CD4-positive, alpha-beta T cell treated with Interleukin-2 at 100 ng/mL for 4 hours (primary cell): ENCODE results near the gene UNC5A.

ENCODE experiments used
- DNase-seq: peaks from one replicate; pipeline ENCODE4 v3.0.0-alpha.2; 2020; ENCODE audit warnings: low spot score

UNC5A gene

DNA sequence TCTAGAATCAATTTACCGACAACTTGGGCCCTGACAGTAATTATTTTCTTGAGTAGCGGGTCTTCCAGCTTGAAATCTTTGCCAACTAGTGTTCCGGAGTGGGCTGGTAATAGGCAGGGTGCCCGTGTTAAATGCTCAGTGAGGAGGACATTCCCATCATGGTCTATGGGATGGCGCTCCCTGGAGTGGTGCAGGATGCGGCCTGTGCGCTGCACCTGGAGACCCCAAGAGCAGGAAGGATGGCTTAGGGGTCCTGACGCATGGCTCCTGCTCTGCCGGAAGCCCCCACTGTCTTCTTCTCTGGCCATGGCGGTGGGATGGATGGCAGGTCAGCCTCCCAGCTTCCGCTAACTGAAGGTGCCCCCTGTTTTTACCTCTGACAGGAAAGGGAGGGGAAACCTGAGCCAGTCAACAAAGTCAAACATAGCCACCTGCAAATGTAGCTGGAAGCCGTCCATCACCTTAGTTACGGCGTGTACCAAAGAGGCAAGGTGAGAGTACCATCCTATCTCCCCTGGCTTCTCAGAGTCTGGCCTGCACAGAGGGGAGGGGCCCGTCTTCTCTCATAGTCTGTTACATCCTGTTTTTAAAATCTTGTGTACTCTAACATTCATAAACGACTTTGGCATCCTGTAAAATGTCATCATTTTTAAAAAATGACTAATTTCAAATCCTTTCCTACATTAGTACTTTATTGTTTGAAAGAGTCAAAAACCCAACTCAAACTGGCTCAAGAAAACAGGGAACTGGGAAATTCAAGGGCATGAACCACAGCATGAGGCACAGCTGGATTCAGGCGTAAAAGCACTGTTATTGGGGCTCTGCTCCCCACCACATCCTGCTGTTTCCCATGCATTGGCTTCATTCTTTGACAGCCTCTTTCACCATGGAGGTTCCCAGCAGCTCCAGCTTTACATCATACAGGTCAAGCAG, 28.5 kb upstream of the UNC5A start:
- no peak for DNase-seq

- no peak for DNase-seq
Measured at GRCh38 chr5:176784218-176785165, 25.9 kb upstream of the UNC5A start.

DNA sequence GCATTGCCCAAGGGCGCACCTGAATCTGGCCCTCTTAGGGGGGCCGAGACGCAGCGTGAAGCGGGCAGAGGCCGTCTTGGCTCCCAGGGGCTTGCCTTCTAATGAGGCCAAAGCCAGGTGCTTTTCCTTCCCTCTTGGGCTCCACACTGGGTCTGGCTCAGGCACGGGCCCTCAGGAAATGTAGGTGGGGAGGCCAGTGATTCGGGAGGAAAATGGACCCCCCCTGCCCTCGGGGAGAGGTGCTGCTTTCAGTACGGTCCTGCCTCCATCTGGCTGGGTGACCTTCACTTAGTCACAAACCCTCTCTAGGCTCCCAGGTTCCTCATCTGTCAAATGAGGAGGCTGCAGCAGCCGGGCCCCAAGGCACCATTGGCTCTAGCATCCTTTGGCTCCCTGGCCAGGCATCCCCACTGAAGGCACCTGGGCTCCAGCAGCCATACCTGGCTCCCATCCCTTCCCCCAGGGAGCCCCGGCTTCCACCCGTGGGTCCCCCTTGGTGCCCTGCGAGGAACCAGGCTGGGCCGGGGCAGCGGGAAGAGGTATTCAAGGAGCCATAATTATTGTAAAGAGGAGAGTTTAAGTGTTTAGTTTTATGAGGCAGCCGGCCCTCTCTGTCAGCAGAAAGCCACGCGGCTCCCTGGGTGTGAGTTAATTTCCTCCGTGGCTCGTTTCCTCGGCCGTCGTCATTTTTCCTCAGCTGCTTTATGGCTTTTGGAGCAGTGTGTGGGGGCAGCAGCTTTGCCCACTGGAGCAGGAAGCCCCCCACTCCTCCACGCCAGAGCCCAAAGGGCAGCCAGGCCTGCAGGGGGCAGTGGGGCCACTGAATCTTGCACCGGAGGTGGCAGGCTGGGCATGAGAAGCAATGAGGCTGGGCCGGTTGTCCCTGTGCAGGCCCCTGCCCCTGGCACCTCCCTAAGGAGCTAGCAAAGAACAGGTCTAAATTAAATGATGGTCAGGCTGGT, 24.9 kb upstream of the UNC5A start:
- no peak for DNase-seq

GRCh38 chr5:176787676-176788075, 22.7 kb upstream of the UNC5A start:
- DNase-seq, result no peak

DNA sequence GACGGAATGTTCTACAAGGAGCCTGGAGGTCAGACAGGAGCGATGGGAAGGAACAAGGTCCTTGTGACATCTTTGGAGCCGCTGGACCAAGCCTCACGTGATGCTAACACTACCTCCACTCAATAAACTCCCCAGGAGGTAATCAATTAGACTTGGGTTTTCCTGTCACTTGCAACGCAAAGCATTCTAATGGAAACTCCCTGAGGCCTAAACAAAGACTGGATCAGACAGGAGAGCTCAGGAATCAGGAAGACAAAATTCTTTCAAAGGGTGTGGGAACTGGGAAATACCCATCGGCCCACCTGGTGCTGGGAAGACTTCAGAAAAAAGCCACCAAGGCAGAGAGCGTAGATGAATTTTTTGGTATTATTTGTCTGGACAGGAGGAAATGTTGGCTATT, 22.3 kb upstream of the UNC5A start:
- no peak for DNase-seq

DNA sequence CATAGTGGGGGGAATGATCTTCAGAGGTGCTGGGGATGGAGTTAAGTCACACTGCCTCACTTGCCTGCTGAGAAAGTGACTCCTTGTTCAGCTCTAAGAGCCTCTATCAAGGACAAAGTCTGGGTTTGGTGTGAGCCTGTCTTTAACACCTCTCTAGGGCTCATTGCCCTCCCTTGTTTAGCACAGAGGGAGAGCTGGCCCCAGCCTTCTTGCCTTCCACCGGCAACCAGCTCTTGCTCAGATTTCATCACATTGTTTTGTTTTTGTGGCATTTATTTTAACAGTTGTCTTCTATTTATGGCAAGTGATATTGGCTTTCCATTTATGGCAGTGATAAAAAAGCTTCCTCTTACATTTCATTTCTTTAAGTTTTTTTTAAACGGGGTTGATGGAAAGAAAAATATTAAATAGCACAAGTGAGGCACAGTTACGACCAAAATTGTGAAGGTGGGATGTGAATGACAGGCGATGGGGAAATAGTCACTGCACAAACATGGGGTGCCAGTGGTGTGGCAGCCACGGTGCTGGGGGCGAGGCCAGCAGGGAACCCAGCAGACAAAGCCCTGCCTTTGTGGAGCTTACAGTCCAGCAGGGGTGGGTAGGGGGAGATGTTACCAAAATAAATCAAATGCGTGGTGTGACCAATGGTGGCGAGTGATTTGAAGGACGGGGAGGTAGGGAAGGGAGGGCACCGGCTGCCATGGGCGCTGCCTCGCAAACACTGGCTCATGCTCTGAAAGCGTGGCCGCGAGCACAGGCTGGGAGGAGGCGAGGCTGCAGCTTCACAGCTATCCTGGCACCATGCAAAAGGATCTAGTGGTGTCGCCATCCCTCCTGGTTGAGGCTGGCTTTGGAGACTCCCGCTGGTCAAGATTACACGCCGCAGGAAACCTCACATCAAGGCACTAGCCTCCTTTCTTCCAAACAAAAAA, 21.2 kb upstream of the UNC5A start:
- no peak for DNase-seq

DNA sequence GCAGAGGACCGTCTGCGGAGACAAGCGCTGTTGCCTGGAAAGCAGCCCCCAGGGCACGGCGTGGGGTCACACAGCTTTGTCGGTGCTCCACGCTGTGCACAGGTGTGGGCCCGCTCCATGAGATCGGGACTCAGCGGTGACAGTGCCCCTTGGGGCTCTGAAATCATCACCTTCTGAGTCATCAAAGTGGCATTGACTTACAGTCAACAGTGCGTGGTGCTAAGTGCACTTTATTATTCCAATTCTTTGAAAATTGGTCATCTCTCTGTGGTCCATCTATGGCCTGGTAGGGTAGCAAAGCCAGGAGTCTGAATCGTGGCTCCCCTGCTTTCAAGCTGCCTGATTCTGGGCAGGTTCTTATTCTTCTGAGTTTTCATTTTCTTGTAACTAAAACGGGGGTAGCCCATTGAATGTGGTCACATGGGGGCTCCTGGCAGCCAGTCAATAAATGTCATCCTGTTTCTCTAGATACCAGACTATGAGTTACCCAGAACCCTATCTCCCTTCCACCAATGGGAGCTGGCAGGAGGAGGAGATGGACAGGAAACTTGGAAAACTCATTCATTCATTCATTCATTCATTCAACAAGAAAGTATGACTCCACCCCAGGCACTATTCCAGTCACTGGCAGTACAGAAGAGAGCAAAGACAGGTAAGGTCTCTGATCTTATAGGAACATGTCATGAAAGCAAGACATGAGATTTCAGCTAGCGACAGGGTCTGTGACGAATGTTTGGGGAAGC, 20.3 kb upstream of the UNC5A start:
- no peak for DNase-seq

GRCh38 chr5:176790941-176791340, 19.4 kb upstream of the UNC5A start:
- DNase-seq, result no peak

DNA sequence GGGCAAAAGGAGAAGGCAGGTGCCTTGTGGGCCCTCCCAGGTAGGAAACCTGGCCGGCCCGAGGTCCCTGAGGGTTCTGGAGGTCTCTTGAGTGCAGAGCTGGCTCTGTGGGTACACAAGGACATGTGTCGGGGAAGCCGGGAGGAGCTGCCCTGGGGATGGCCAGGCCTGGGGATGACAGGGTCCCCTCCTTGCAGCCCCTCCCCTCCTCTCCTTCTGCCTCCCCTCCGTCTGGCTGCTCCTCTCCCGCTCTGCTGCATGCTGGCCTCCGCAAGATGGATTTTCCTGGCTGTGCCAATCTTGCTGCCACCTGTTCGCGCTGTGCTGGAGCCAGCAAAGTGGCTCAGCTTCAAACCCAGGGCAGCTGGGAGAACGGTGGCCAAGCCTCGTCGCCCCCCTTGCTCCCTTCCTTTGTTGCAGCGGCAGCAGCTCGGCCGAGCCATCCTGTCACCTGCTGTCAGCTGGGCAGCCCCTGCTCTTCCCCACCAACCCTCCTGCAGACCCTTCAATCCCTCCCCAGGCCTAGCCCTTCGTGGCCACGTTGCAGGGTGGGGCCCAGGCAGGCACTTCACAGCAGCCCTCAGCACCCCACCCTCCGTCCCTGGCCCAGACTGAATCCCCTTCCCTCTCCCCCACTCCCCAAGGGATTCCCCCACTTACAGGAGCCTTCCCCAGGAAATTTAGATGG, 17.6 kb upstream of the UNC5A start:
- no peak for DNase-seq

DNA sequence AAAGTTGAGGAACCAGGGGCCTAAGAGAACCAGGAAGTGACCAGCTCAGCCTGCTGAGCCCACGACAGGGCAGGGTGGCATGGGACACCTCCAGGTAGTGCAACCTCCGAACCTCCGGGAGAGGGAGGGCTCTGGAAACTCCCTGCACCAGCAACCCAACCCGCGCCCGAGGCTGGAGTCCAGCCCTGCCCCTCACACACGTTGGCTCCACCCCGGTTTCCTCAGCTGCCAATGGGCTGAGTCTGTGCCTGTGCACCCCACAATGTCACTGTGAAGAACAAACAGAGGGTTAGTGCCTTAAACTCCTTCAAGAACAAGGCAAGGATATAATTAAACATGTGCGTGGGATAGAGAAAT, 17.0 kb upstream of the UNC5A start:
- DNase-seq, result no peak

GRCh38 chr5:176793736-176794135, 16.6 kb upstream of the UNC5A start:
- no peak for DNase-seq

DNA sequence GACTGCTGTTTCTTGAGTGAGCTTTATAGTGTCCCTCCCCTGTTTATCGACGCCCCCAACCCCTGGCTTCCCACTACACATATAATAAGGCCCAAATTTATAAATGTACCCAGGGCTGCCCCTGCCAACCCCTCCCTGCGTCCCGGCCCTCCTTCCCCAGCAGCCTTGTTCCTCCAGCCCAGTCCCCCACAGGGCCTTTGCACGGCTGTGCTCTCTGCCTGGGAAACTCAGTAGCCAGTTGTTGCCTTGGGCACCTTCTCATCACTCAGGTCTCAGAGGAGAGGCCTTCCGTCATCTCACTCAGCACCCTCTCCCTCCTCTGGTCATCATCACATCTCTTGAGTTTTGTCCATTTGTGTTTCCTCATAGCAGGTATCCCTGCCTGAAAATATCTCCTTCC, 15.8 kb upstream of the UNC5A start:
- no peak for DNase-seq

- no peak for DNase-seq
Measured at GRCh38 chr5:176796411-176796810, 13.9 kb upstream of the UNC5A start.

GRCh38 chr5:176796970-176797369, 13.4 kb upstream of the UNC5A start:
- DNase-seq, result no peak

GRCh38 chr5:176797456-176798050, 12.8 kb upstream of the UNC5A start:
- no peak for DNase-seq

GRCh38 chr5:176798086-176798876, 12.1 kb upstream of the UNC5A start:
- DNase-seq, result no peak

GRCh38 chr5:176798949-176799348, 11.4 kb upstream of the UNC5A start:
- no peak for DNase-seq

DNA sequence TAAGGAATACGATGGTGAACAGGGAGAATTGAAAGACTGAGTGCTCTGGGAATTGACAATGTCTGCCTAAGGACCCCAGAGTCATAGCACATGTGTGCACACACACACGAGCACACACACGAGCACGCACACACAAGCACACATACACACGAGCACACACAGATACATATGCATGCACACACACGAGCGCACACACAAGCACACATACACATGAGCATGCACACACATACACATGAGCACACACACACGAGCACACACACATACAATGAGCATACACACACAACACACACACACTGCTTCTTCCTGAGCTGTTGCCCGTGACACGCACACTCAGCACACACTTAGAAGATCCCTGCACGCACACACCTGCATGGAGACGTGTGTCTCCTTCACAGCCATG, 10.9 kb upstream of the UNC5A start:
- no peak for DNase-seq
